Transverse colon (tissue), 3 donors: ENCODE results near the gene SLC17A5.

Source experiments
- CTCF ChIP-seq, 5 experiments: fragments of 200-600 bp in 3 of 5; fragments of 450-650 bp in 2 of 5; sonication (generic) in 3 of 5; IDR thresholded peaks; 1 replicate in 2 of 5; 2 replicates in 3 of 5; pipeline ENCODE4 v1.5.1; 2016 to 2017; ENCODE audit warnings: antibody characterized with exemption in 5 of 5, inconsistent platforms in 3 of 5, mild to moderate bottlenecking in 2 of 5, moderate library complexity in 1 of 5
- EP300 ChIP-seq: sonication (generic); formaldehyde crosslinking; IDR thresholded peaks from one replicate; pipeline ENCODE4 v1.6.1; 2017; ENCODE audit warnings: antibody characterized with exemption, low read depth

DNA sequence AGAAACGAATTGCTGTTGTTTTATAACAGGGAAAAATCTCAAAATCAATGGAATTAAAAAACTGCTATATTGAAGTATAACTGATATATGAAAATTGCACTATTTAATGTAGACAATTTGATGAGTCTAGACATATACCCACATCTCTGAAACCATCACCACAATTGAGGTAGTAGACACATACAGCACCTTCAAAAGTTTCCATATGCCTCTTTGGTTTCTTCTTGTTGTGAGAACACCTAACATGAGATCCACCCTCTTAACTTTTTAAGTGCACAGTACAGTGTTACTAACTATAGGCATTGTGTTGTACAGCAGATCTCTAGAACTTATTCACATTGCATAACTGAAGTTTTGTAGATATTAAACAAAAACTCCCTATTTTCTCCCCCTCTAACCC lies 14.0 kb upstream of the SLC17A5 start:
- TF ChIP-seq EP300 (no peak), CTCF (IDR thresholded peaks at IDR 0.05) (no peak)
